Osteocyte (in vitro differentiated cells): Measurements from ENCODE around the gene ALDOA. TPM values are rescaled to one million over a fixed set of nuclear protein-coding genes. Genes with fewer than 3 reads are reported as not detected.

Source experiments
- DNase-seq: peaks from one replicate; pipeline ENCODE4 v3.0.0; 2021; ENCODE audit warnings: mixed read lengths; ENCODE audit not compliant: unreplicated experiment; ENCODE audit errors: extremely low spot score
- H3K27ac Mint-ChIP-seq: one replicate; pipeline ENCODE4 v1.8.0; 2021; ENCODE audit warnings: mild to moderate bottlenecking, mixed read lengths; ENCODE audit not compliant: unreplicated experiment
- H3K27me3 Mint-ChIP-seq: one replicate; pipeline ENCODE4 v1.8.0; 2021; ENCODE audit warnings: mixed read lengths; ENCODE audit not compliant: unreplicated experiment
- H3K36me3 Mint-ChIP-seq: one replicate; pipeline ENCODE4 v1.8.0; 2021; ENCODE audit warnings: mixed read lengths; ENCODE audit not compliant: unreplicated experiment
- H3K4me1 Mint-ChIP-seq: one replicate; pipeline ENCODE4 v1.8.0; 2021; ENCODE audit warnings: mixed read lengths; ENCODE audit not compliant: unreplicated experiment
- H3K4me3 Mint-ChIP-seq: one replicate; pipeline ENCODE4 v1.8.0; 2021; ENCODE audit warnings: mild to moderate bottlenecking, moderate library complexity, mixed read lengths; ENCODE audit not compliant: unreplicated experiment
- H3K9me3 Mint-ChIP-seq: one replicate; pipeline ENCODE4 v1.8.0; 2021; ENCODE audit warnings: mixed read lengths; ENCODE audit not compliant: unreplicated experiment
- total RNA-seq: library from RNA; stranded (reverse); gene quantifications from 2 replicates; pipeline ENCODE4 v1.2.1, GENCODE V29; 2021
- TF ChIP-seq, protein P1 (sequence below): fragments of 200-600 bp; sonication (generic); IDR thresholded peaks from 2 replicates; pipeline ENCODE4 v1.5.0; 2021; ENCODE audit warnings: antibody characterized with exemption, mild to moderate bottlenecking, moderate library complexity

The ALDOA gene
- total RNA-seq, 1 donor from 2014 or later = 765 TPM

DNA sequence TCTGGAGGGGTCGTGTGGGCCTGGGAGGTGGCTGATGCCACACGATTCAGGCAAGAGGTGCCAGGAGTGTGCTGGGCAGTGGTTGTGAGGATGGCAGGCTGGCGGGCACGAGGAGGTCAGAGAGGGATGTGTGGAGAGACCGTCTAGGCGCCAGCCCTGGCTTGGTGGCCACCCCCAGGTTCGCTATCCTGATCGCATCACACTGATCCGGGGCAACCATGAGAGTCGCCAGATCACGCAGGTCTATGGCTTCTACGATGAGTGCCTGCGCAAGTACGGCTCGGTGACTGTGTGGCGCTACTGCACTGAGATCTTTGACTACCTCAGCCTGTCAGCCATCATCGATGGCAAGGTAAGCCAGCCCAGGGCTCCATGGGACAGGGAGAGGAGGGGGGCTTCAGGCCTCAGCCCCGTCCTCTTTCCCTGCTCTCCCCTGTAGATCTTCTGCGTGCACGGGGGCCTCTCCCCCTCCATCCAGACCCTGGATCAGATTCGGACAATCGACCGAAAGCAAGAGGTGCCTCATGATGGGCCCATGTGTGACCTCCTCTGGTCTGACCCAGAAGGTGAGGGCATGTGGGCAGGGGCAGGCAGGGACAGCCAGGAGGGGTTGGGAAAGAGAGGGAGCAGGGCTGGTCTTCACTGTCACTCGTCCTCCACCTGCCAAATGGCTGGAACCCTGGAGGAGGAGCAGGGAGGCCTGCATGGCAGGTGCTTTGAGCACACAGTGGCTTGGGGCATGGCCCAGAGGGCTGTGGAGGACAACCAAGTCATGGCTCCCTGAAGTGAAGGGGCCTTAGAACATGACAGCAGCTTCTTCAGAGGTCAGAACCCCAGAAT, 17.9 kb downstream of the ALDOA start:
- Mint-ChIP-seq H3K27ac (no peak overlapping the region), H3K4me3 (no peak overlapping the region), H3K9me3 (no peaks in the 10 kb centered on the region), H3K4me1 (no peaks in the 10 kb centered on the region), H3K27me3 (no peaks in the 10 kb centered on the region), H3K36me3 (peaks cover 23% of the 10 kb centered on the region)
- no peak for DNase-seq
- TF ChIP-seq, protein P1, sequence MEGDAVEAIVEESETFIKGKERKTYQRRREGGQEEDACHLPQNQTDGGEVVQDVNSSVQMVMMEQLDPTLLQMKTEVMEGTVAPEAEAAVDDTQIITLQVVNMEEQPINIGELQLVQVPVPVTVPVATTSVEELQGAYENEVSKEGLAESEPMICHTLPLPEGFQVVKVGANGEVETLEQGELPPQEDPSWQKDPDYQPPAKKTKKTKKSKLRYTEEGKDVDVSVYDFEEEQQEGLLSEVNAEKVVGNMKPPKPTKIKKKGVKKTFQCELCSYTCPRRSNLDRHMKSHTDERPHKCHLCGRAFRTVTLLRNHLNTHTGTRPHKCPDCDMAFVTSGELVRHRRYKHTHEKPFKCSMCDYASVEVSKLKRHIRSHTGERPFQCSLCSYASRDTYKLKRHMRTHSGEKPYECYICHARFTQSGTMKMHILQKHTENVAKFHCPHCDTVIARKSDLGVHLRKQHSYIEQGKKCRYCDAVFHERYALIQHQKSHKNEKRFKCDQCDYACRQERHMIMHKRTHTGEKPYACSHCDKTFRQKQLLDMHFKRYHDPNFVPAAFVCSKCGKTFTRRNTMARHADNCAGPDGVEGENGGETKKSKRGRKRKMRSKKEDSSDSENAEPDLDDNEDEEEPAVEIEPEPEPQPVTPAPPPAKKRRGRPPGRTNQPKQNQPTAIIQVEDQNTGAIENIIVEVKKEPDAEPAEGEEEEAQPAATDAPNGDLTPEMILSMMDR = no peak

DNA sequence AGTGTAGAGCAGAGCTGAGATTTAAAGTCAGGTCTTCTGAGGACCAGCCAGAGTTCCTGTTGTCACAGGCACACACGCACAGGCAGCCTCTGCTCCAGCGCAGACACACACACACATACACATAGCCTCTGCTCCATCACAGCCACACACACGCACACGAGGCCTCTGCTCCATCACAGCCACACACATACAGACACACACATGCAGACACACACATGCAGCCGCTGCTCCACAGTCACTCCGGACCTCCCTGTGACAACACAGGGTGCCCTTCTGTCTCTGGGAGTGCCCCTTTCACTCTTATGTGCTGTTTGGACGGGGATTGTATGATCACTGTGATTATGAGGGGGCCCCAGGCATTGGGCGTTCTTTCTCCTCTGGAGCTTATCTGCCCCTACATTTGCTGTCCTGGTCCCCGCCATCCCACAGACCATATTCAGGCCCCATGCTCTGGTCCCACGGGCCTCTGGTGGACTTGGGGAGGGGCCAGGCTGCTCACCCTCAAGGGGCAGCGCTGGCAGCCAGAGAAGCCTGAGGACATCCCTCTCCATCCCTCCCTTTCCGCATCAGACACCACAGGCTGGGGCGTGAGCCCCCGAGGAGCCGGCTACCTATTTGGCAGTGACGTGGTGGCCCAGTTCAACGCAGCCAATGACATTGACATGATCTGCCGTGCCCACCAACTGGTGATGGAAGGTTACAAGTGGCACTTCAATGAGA, 18.7 kb downstream of the ALDOA start:
- H3K27ac Mint-ChIP-seq = no peak overlapping the region
- no peaks in the 10 kb centered on the region for H3K9me3 Mint-ChIP-seq
- no peak overlapping the region for H3K4me3 Mint-ChIP-seq
- TF ChIP-seq, protein P1 = no peak
- peaks cover 21% of the 10 kb centered on the region for H3K36me3 Mint-ChIP-seq
- no peak for DNase-seq
- no peaks in the 10 kb centered on the region for H3K4me1 Mint-ChIP-seq
- no peaks in the 10 kb centered on the region for H3K27me3 Mint-ChIP-seq

DNA sequence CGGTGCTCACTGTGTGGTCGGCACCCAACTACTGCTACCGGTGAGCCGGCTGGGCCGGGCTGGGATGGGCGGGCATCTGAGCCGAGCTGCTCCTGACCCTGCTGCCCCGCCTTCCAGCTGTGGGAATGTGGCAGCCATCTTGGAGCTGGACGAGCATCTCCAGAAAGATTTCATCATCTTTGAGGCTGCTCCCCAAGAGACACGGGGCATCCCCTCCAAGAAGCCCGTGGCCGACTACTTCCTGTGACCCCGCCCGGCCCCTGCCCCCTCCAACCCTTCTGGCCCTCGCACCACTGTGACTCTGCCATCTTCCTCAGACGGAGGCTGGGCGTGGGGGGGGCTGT, 19.2 kb downstream of the ALDOA start:
- peaks cover 3% of the 10 kb centered on the region for H3K4me1 Mint-ChIP-seq
- H3K4me3 Mint-ChIP-seq = no peak overlapping the region
- no peaks in the 10 kb centered on the region for H3K27me3 Mint-ChIP-seq
- no peak overlapping the region for H3K27ac Mint-ChIP-seq
- TF ChIP-seq, protein P1 = no peak
- H3K36me3 Mint-ChIP-seq = peaks cover 21% of the 10 kb centered on the region
- no peak for DNase-seq
- H3K9me3 Mint-ChIP-seq = no peaks in the 10 kb centered on the region

DNA sequence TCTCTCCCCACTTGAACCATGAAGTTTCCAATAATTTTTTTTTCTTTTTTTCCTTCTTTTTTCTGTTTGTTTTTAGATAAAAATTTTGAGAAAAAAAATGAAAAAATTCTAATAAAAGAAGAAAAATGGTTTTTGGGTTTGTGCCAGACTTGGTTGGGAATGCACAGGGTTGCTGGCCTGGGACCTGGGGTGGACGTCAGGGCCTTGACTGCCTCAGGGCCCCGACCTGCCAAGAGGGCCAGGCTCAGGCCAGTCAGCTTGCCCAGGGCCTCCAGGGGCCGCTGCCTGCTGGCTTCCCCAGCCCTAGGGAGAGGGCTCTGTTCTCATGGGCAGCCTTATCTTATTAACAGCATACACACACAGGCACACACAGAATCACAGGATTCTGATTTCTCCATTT, 19.7 kb downstream of the ALDOA start:
- no peak overlapping the region for H3K27ac Mint-ChIP-seq
- H3K4me3 Mint-ChIP-seq = no peak overlapping the region
- no peaks in the 10 kb centered on the region for H3K27me3 Mint-ChIP-seq
- peaks cover 21% of the 10 kb centered on the region for H3K36me3 Mint-ChIP-seq
- no peaks in the 10 kb centered on the region for H3K9me3 Mint-ChIP-seq
- TF ChIP-seq, protein P1 = no peak
- DNase-seq = no peak
- H3K4me1 Mint-ChIP-seq = peaks cover 7% of the 10 kb centered on the region

DNA sequence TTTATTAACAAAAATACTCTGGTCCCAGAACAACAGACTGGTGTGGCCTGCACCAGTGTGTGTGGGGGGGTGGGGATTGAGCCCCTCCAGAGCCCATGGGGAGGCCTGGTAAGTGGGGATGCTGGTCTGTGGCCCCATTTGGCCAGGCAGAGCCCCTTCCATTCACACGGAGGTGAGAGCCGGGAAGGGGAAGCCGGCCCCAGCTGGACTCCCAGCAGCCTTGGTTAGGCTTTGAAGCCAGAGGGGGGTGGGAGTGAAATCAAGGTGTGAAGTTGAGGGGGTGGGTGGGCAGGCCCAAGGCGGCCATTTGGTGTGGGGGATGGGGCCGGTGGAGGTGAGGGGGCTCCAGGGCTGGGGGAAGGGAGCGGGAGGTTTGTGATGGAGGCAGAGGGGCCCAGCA, 20.3 kb downstream of the ALDOA start:
- Mint-ChIP-seq H3K27me3 (no peaks in the 10 kb centered on the region), H3K4me3 (no peak overlapping the region), H3K4me1 (peaks cover 10% of the 10 kb centered on the region), H3K27ac (no peak overlapping the region), H3K9me3 (no peaks in the 10 kb centered on the region), H3K36me3 (peaks cover 21% of the 10 kb centered on the region)
- no peak for DNase-seq
- TF ChIP-seq, protein P1 = no peak
